Left ventricle myocardium superior (tissue), 1 donor: Measurements from ENCODE around the gene SCP2. TPM values are rescaled to one million over a fixed set of nuclear protein-coding genes. Genes with fewer than 3 reads are reported as not detected.

Experiments
- ATAC-seq: fragments of 200-7000 bp; cut with Tn5 transposase; one replicate; pipeline ENCODE4 v1.9.1; 2020; ENCODE audit warnings: mild to moderate bottlenecking, moderate library complexity
- DNase-seq: peaks from one replicate; pipeline ENCODE4 v3.0.0-alpha.2; 2020
- intact Hi-C: fragments of 100-400 bp; cut with micrococcal nuclease; formaldehyde crosslinking; loops from one replicate; pipeline ENCODE4 v1.11.0; 2022
- total RNA-seq: library from RNA; stranded (reverse); fragmentation: NEBNext Ultra II Directional; extraction: Animal tissue kit (Norgen Biotek cat#: 25700); gene quantifications from one replicate; pipeline ENCODE4 v1.2.1, GENCODE V29; 2021
- donor health status: DM: no; HTN: yes; CAD: no; lungs with severe emphysema.

Gene SCP2
- total RNA-seq, 1 donor from 2014 or later: 144 TPM

- DNase-seq: no peak
- ATAC-seq: no peak
- intact Hi-C loops: no loop called here
These were observed 95.1 kb downstream of the SCP2 start for GRCh38 chr1:53022179-53022578.

- DNase-seq: no peak
- no peak for ATAC-seq
- intact Hi-C loops: no loop called here
These were observed 96.5 kb downstream of the SCP2 start for GRCh38 chr1:53023546-53023945.

- ATAC-seq (no peak), DNase-seq (no peak)
- intact Hi-C loops: no loop called here
These were observed 97.0 kb downstream of the SCP2 start for GRCh38 chr1:53024117-53024516.

- ATAC-seq (peak; percentile 94), DNase-seq (peak; percentile 42)
- intact Hi-C loops: no loop called here
These were observed 98.1 kb downstream of the SCP2 start for GRCh38 chr1:53025034-53025768.

DNA sequence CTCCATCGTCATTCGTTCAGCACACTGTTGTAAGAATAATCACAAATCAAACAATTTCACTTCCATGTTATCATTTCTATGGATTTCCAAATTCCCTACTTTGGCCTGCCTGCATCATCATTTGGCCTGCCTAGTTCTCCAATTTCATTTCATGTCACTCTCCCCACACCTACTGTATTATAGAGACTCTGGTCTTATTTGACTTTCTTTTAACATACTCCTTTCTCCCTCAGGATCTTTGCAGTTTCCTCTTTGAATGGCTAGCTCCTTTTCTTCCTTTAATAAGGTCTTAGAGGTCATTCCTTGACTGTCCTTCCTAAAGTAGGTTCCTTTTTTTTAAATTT, 98.7 kb downstream of the SCP2 start:
- intact Hi-C loops: no loop called here
- ATAC-seq (peak; percentile 21), DNase-seq (no peak)

GRCh38 chr1:53026254-53026653, 99.2 kb downstream of the SCP2 start:
- intact Hi-C loops: no loop called here
- DNase-seq: no peak
- no peak for ATAC-seq

DNA sequence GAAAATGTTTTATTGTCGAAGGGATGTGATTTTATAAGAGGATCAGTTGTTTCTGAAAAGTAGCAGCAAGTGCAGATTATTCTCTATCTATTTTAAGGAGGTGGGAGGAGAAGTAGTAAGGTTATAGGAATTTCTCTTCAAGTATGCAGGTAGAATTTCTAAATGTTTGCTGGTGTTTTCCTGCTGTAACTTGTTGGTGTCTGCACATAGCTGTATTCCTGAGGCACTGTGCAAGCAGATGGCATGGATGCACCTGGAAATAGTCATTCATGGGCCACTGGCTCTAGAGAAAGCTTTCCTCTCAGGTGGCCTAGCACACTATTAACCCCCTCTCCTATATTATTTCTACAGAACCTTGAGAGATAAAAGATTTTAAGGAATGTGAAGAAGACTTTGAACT, 104.7 kb downstream of the SCP2 start:
- ATAC-seq (no peak), DNase-seq (no peak)
- intact Hi-C loops: no loop called here

- no peak for ATAC-seq
- intact Hi-C loops: no loop called here
- no peak for DNase-seq
These were observed 110.1 kb downstream of the SCP2 start for GRCh38 chr1:53037159-53037558.

GRCh38 chr1:53038566-53038965, 111.5 kb downstream of the SCP2 start:
- intact Hi-C loops: no loop called here
- ATAC-seq: no peak
- no peak for DNase-seq

DNA sequence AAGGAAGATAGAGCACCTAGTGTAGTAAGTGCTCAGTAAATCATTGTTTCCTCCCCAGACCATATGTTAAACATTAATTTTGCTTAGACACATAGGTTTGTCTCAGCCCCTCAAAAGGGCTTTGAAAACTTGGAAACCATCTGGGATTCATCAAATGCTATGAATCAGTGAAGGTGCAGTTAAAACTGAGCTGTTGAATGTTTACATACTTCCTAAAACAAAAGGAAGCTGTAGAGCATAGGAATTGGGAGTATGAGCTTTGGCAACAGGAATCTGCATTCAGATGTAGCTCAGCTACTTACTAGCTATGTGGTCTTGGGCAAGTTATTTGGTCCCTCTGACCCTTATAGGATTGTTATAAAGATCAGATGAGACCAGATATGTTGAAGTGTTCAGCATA, 116.2 kb downstream of the SCP2 start:
- intact Hi-C loops: no loop called here
- no peak for DNase-seq
- no peak for ATAC-seq

DNA sequence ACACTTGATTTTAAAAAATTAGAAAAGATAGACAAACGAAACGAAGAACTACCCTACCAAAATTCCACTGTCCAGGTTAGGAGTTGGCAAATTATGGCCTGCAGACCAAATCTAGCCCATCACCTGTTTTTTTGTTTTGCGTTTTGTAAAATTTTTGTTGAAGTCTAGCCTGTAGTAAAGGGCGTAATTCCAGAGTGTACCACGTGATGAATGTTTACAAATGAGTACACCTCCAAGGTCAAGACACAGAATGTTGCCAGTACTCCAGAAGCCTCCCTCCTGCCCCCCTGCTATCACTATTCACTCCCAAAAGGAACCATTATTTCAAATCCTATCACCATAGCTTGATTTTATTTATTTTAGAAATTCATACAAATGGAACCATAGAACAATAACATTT, 117.8 kb downstream of the SCP2 start:
- ATAC-seq (no peak), DNase-seq (no peak)
- intact Hi-C loops: no loop called here

- DNase-seq: peak; percentile 55
- ATAC-seq: peak; percentile 66
- intact Hi-C loops: no loop called here
These were observed 119.9 kb downstream of the SCP2 start for GRCh38 chr1:53046930-53047329.

DNA sequence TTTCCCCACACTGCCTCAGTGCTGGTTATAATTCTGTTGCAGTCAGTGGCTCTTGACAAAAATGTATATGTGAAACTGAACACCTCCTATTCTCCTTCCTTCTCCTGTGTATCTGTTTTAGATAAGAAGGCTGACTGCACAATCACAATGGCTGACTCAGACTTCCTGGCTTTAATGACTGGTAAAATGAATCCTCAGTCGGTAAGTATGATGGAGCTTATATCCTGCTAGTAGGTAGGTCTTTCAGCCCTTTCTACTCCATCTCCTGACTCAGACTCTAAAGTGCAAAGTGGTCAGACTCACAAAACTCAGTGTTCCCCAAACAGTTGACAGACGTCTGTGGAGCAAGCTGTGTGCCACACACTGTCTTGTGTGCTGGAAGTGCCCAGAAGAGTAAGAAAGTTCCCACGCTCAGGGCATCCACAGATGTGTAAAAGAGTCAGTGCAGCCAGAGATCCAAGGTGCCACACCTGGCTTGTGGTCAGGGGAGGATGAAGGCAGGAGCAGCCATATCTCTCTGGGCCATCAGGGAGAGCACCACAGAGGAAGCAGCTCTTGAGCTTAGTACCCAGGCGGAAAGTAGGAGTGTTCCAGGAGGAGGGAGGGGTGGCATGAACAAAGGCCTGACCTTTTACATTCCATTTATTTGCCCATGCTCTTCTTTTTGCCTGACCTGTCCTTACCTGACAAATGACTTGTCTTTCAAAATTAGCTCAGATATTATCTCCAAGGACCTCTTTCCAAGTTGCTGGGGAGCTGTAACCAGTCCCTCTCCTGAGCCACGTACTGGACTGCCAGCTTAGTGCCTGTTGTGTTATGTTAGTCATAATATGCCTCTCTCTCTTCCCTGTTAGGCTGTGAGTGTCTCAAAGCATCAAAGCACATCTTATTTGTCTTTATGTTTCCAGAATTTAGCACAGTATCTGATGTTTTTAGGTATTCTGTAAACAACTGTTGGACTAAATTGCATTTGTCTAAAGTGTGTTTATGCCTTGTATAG, 121.0 kb downstream of the SCP2 start:
- no peak for DNase-seq
- ATAC-seq: peak; percentile 15
- intact Hi-C loops: no loop called here

GRCh38 chr1:53048960-53049573, 122.0 kb downstream of the SCP2 start:
- peak; percentile 95 for ATAC-seq

GRCh38 chr1:53049574-53049967, 122.5 kb downstream of the SCP2 start:
- intact Hi-C loops: no loop called here
- no peak for DNase-seq
- ATAC-seq: no peak

More at GRCh38 chr1:53048960-53049573, 122.0 kb downstream of the SCP2 start:
- peak; percentile 66 for DNase-seq
- intact Hi-C loops: no loop called here

DNA sequence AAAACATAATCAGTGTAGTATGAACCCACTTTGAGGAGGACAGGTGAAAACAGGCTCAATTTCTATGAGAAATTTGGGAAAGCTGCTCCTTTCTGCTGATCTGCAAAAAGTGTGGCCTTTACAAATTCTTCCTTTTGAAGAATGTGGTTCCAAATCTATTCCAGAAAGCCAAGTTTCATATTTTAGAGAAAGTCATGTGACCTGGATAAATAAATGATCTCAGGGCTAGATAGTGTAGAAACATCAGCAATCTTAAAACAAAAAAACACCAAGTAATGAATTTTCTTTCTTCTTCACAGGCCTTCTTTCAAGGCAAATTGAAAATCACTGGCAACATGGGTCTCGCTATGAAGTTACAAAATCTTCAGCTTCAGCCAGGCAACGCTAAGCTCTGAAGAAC, 123.2 kb downstream of the SCP2 start:
- intact Hi-C loops: no loop called here
- ATAC-seq: no peak

GRCh38 chr1:53051676-53052075, 124.6 kb downstream of the SCP2 start:
- intact Hi-C loops: no loop called here
- ATAC-seq (no peak), DNase-seq (no peak)

More for the DNA sequence above, 123.2 kb downstream of the SCP2 start:
- no peak for DNase-seq

GRCh38 chr1:53057127-53057526, 130.1 kb downstream of the SCP2 start:
- DNase-seq (no peak), ATAC-seq (peak; percentile 44)
- intact Hi-C loops: no loop called here

DNA sequence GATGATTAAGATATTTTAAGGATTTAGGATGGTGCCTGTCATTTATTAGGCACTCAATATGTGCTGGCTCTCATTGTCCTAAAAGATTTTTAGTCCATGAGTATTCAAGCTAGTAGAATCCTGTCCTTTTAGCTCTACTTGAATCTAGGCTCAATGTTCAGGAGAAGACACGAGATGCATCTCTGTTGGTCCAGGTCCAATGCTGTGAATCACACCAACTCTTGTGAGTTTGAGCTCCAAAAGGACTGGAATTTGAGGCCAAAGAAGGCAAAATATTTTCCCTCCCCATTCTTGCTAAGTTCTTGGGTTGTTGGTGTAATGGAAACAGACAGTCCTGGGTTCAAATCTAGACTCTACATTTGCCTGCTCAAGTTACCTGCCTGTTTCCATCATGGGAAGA, 133.5 kb downstream of the SCP2 start:
- intact Hi-C loops: no loop called here
- DNase-seq (no peak), ATAC-seq (no peak)
